Left hindlimb (tissue), 1 donor: Measurements from ENCODE around the gene HDAC10.
"Not testable (repeated sequence)": the region's sequence is repeated elsewhere in the genome, so short reads cannot be mapped to it uniquely, and the experiment has no call there.

Source experiments
- DNase-seq: peaks from one replicate; pipeline ENCODE4 v3.0.0-alpha.2; 2018

The HDAC10 gene

GRCh38 chr22:50285568-50286229 is 34.6 kb upstream of the HDAC10 start:
- DNase-seq: no peak

DNA sequence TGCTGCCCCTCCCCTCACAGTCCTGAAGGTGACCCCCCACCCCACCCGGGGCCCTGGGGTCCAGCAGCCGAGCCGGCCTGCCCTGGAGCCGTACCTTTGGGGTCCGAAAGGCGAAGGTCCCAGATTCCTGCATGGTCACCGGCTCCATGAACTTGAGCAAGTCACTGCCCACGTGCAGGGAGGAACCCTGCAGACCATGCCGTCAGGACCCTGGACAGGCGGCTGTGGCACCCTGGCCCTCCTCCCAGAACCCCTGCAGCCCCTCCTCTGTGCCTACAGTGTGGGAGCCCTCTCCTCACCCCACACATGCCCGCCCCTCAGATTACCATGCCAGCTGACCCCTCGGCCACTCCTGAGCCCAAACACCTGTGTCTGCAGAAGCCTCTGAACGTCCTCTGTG is 33.4 kb upstream of the HDAC10 start:
- no peak for DNase-seq

DNA sequence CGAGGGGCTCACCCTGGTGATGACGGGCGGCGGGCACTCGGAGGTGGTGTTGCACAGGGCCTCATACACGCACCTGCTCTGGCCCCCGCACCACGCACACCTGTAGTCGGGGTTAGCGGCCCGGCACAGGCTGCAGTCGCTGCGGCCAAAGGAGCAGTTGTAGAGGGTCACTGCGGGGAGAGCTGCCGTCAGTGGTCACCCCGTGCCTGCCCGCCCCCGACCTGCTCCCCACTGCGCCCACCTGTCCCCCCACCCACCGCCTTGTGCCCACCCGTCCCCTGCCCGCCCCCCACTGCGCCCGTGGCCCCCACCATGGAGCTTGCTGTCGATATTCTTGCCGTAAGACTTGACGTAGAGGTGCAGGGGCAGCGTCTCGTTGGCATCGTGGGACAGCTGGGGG is 32.8 kb upstream of the HDAC10 start:
- no peak for DNase-seq

GRCh38 chr22:50282361-50283155 is 31.5 kb upstream of the HDAC10 start:
- no peak for DNase-seq

- DNase-seq: no peak
Measured at GRCh38 chr22:50281957-50282356, 30.9 kb upstream of the HDAC10 start.

DNA sequence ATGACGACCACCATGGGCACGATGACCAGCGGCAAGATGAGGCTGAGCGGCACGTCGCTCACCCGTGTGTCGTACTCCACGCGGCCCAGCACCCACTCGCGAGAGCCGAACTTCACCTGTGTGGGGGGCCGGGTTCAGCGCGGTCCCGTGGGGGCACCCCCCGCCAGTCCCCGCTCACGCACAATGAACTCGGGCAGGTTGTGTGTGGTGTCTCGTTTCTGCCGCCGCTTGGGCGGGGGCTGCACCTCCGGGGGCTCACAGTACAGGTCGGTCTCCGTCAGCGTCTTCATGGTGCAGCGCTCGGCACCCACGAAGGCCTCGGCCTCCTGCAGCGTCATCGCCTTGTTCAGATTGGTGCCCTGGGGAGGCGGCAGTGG is 30.3 kb upstream of the HDAC10 start:
- no peak for DNase-seq

GRCh38 chr22:50280708-50281383 is 29.8 kb upstream of the HDAC10 start:
- DNase-seq: no peak

DNA sequence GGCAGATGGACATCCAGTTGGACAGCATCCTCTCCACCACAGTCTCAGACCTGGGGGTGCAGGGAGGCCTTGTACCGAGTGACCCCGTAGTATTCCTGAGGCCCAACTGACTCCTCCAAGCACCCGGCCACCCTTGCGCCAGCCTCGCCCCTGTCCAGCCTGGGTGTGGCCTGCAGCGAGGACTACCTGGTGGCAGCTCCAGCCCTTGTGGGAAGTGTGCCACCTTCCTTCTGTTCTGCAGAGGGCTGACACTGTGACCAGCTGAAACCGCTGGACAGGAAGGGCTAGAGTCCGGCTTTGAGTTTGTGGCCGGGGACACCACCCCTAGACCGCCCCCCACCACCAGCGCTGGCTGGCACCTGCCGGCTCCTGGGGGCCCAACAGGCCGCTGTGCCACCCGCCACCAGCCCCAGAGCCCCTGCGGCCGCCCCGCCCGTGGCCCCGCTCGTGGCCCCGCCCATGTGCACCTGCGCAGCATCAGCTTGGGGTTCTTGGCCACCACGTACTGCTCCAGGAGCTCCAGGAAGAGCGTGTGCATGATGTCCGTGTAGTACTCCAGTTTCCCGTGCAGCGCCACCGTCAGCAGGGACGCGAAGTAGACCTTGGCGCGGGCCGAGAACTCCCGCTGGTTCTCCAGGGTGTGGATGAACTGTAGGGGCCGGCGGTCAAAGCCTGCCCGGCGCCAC is 29.1 kb upstream of the HDAC10 start:
- no peak for DNase-seq

DNA sequence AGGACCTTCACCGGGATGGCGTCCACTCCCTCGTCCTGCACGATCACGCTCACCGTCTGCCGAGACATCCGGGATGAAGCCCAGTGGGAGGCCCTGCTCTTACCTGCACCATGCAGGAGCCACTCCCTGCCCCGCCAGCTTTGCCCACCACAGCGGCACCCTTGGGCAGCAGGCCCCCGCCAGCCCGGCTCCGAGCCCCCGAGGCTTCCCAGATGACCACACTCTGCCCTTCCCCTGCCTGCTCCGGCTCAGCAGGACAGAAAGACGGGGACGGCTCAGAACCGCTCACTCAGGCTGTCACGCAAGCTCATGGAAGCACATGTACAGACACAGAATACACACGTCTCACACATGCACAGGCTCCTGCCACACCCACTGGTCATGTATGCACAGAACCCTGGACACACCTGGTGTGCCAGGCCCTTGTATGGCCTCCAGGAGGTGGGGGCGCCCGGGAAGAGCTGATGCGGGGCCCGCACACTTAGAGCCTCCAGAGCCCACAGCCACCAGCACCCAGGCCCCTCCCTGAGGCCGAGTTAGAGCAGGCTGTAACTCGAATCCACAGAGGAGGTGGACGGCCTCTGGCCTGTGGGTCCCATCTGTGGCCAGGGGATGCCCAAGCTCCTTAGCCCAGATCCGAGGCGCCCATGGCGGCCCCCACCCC is 28.0 kb upstream of the HDAC10 start:
- DNase-seq: no peak

DNA sequence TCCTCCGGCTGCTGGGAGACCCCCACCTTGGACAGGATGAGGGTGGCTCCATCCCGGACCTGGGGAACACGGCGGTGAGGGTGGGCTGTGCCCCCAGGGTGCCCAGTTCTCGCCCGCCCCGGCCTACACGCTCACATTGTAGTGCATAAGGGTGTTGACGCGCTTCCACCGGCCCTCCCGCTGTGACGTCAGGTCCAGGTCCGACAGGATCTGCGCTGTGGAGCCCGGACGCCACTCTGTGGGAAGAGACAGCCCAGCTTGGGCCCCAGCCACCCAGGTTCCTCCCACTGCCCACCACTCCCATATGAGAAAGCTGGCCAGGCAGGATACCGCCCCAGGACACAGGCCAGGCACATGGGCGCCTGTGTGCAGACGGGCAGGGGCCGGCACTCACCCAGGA is 27.4 kb upstream of the HDAC10 start:
- DNase-seq: no peak

GRCh38 chr22:50277761-50278160 is 26.7 kb upstream of the HDAC10 start:
- no peak for DNase-seq

DNA sequence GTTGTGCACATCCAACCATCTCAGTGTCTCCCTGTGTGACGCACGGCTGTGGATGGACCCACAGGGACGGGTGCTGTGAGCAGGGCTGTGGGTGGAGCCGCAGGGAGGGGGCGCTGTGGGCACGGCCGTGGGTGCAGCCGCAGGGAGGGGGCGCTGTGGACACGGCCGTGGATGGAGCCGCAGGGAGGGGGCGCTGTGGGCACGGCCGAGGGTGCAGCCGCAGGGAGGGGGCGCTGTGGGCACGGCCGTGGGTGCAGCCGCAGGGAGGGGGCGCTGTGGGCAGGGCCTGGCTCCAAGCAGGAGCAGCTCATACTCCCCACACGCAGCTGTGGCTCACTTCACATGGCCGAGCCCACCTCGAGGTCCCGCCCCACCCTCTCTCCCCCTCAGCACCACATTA is 25.1 kb upstream of the HDAC10 start:
- no peak for DNase-seq

GRCh38 chr22:50275181-50276055 is 24.4 kb upstream of the HDAC10 start:
- DNase-seq: no peak

DNA sequence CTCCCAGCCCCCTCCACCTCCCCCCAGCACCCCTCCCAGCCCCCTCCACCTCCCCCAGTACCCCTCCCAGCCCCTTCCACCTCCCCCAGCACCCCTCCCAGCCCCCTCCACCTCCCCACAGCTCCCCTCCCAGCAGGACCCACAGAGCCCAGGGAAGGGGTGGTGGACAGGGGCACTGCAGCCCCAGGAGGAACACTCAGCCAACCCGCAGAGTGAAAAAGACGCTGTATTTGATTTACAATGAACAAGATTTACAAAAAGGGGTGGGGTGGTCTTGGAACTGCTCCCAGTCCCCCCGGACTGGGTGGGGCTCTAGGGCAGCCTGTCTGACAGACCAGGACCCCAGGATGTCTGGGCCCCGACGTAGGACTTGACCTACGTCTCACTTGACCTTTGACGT is 23.7 kb upstream of the HDAC10 start:
- no peak for DNase-seq

GRCh38 chr22:50274311-50274710 is 23.2 kb upstream of the HDAC10 start:
- DNase-seq: no peak

DNA sequence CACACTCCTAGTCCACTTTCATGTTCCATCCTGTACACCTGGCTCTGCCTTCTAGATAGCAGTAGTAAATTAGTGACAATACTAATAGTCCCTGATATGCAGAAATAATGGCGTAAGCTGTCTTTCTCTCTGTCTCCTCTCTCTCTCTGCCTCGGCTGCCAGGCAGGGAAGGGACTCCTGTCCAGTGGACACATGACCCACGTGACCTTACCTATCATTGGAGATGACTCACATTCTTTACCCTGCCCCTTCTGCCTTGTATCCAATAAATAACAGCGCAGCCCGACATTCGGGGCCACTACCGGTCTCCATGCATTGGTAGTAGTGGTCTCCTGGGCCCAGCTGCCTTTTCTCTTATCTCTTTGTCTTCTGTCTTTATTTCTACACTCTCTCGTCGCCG is 22.7 kb upstream of the HDAC10 start:
- DNase-seq: not testable (repeated sequence)

GRCh38 chr22:50273352-50273751 is 22.3 kb upstream of the HDAC10 start:
- DNase-seq: not testable (repeated sequence)

- DNase-seq: no peak
Measured at GRCh38 chr22:50272044-50272802, 21.2 kb upstream of the HDAC10 start.

- no peak for DNase-seq
Measured at GRCh38 chr22:50271519-50271970, 20.5 kb upstream of the HDAC10 start.

DNA sequence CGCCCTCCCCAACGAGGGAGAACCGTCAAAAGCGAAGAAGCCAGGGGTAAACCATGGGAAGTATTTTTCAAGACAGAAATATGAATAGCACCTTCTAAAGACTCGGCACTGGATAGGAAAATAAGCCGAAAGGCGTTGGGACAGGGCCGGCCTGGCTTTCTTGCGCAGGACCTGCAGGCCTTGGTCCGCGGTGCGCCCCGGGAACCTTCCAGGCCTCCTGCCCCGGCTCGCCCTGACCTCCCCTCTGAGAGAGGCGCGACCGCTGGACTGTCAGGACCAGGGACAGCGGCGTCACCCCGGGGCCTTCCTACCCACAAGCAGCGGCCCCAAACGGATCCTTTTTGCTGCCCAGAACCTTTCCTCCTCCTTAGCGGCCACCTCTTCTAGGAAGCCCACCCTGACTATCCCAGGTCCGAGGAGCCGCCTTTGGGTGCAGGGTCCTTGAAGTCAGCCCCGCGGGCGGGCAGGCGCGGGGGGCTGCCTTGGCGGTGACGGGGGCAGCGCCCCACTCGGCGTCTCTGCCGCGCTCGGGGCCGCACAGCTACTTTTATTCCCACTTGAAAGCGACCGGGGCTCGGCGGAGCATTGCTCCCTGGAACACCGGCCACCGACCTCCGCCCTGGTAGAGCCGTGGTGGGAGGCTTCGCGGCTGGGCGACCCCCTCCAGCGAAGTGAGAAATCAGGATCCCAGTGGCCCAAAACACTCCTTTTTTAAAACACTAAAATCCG is 19.8 kb upstream of the HDAC10 start:
- DNase-seq: no peak
